OCI-LY1 (cell line): ENCODE results near the gene LRMDA.

Source experiments
- CTCF ChIP-seq: fragments of 200-600 bp; sonication (generic), shearing (Covaris generic); IDR thresholded peaks from 2 replicates; pipeline ENCODE4 v1.5.1; 2017; ENCODE audit warnings: mild to moderate bottlenecking, antibody characterized with exemption, low read length, moderate library complexity, mixed read lengths
- EZH2 ChIP-seq: fragments of 200-600 bp; sonication (generic), shearing (Covaris generic); IDR thresholded peaks from 2 replicates; pipeline ENCODE4 v1.8.0; 2017; ENCODE audit warnings: borderline replicate concordance, mixed run types, mild to moderate bottlenecking, antibody characterized with exemption, low read length, moderate library complexity, mixed read lengths

GRCh38 chr10:75995041-75995430, 563.6 kb downstream of the LRMDA start:
- TF ChIP-seq CTCF: no peak
- no peak for TF ChIP-seq EZH2
